Measurements from ENCODE around the gene CAMK4. TPM values are rescaled to one million over a fixed set of nuclear protein-coding genes. Genes with fewer than 3 reads are reported as not detected.

The CAMK4 gene
- total and polyA plus RNA-seq, 2 of the 8 experiments (the other 6 are each of a cell fraction or from before 2014, with no cell fraction given) = 1.8 to 8.3 TPM

- H2BK12ac ChIP-seq (ENCODE audit: low read depth, low read length) = no peak overlapping the region
- H3K4me1 ChIP-seq (replicated peaks in 1 of 4; ENCODE audit: control insufficient read depth in 3 of 4, insufficient read depth in 4 of 4, low read length in 3 of 4) = no peaks in the 10 kb centered on the region
- no peak overlapping the region for H3K56ac ChIP-seq (replicated peaks; ENCODE audit: insufficient read length, low read depth, low read length)
- DNase-seq (ENCODE audit: low read depth in 1 of 2, low spot score in 2 of 2) (no peak), FAIRE-seq (no peak)
- H3K79me2 ChIP-seq (ENCODE audit: control insufficient read depth in 1 of 2, insufficient read depth in 2 of 2, low read length in 2 of 2) = peaks cover 0 to 5% of the 10 kb centered on the region in 2 experiments; a peak in 1 of 4 replicates
- H3K9me3 ChIP-seq (ENCODE audit: insufficient read depth in 2 of 2, low read depth in 1 of 2, low read length in 1 of 2) = no peaks in the 10 kb centered on the region
- H3K4me3 ChIP-seq (ENCODE audit: extremely low read depth in 1 of 4, insufficient read depth in 2 of 4, low read depth in 3 of 4, low read length in 4 of 4) = no peak overlapping the region
- H2BK120ac ChIP-seq (replicated peaks; ENCODE audit: low read depth, low read length) = no peak overlapping the region
- H3K9ac ChIP-seq (replicated peaks in 1 of 4; ENCODE audit: extremely low read depth in 1 of 4, low read depth in 3 of 4, low read length in 3 of 4) = no peak overlapping the region
- H4K20me1 ChIP-seq (replicated peaks in 1 of 2; ENCODE audit: control insufficient read depth in 1 of 2, insufficient read depth in 2 of 2, low read length in 2 of 2) = peaks cover 0 to 2% of the 10 kb centered on the region in 2 experiments
- CTCF ChIA-PET (ENCODE audit: partially characterized antibody) = interaction anchor here (1.0 kb wide), 1 partner anchor 37 kb away, joined by 3 read pairs; no protein-coding TSS in a partner anchor
- no peak overlapping the region for H3K23ac ChIP-seq (ENCODE audit: insufficient read length)
- no peak overlapping the region for H4K91ac ChIP-seq (replicated peaks; ENCODE audit: insufficient read length, low read length)
- WGBS, 2 experiments (ENCODE audit: extremely low coverage in 1 of 2, insufficient coverage in 1 of 2, insufficient read length in 1 of 2, insufficient replicate concordance in 2 of 2, low coverage in 1 of 2, low lambda C conversion rate in 2 of 2, missing lambda C conversion rate in 1 of 2) = 93% methylated on average over 1 of the region's 1 CpG; no CpG with 5 or more reads in 1 of the 2 experiments
- H3K4ac ChIP-seq (replicated peaks; ENCODE audit: insufficient read length, low read depth, low read length) = no peak overlapping the region
- H3K27me3 ChIP-seq (replicated peaks in 1 of 4; ENCODE audit: control insufficient read depth in 3 of 4, extremely low read depth in 1 of 4, insufficient read depth in 3 of 4, low read length in 3 of 4) = no peaks in the 10 kb centered on the region
- no peak overlapping the region for H2AK5ac ChIP-seq (ENCODE audit: low read depth, low read length)
- H2BK20ac ChIP-seq (ENCODE audit: low read length) = no peak overlapping the region
- no peak overlapping the region for H2BK15ac ChIP-seq (ENCODE audit: low read length)
- H3K36me3 ChIP-seq (ENCODE audit: control insufficient read depth in 2 of 4, insufficient read depth in 4 of 4, low read length in 3 of 4) = peaks cover 2 to 62% (median 23%) of the 10 kb centered on the region in 4 experiments; a peak in 6 of 8 replicates
- no peak overlapping the region for H3K14ac ChIP-seq (ENCODE audit: insufficient read length)
- no peak overlapping the region for H4K8ac ChIP-seq (ENCODE audit: extremely low read depth, insufficient read depth, low read length)
- H3K27ac ChIP-seq (ENCODE audit: low read depth, low read length) = no peak overlapping the region
- no peaks in the 10 kb centered on the region for H3K23me2 ChIP-seq (ENCODE audit: low read depth, low read length)
- no peak overlapping the region for H3K4me2 ChIP-seq (ENCODE audit: insufficient read depth in 1 of 2, low read depth in 2 of 2, low read length in 2 of 2)
- H4K5ac ChIP-seq (ENCODE audit: insufficient read length, low read depth, low read length) = no peak overlapping the region
- no peak overlapping the region for H3K18ac ChIP-seq (ENCODE audit: extremely low read depth, low read length)
- no peak overlapping the region for H2BK5ac ChIP-seq (ENCODE audit: low read depth, low read length)
- POLR2A ChIA-PET (ENCODE audit: partially characterized antibody) = no interaction called here
- H2AFZ ChIP-seq (ENCODE audit: low read length) = no peak overlapping the region
- H3K79me1 ChIP-seq (ENCODE audit: low read depth, low read length) = no peaks in the 10 kb centered on the region
- no peak for TF ChIP-seq CTCF (IDR thresholded peaks at IDR 0.05; ENCODE audit: control extremely low read depth in 1 of 3, insufficient read depth in 1 of 3, low read depth in 1 of 3, low read length in 3 of 3)
- TF ChIP-seq USF2 (IDR thresholded peaks at IDR 0.05; ENCODE audit: low read length) = no peak
- no peak for TF ChIP-seq TEAD4 (IDR thresholded peaks at IDR 0.05; ENCODE audit: low read depth, low read length)
- no peak for TF ChIP-seq JUN (IDR thresholded peaks at IDR 0.05; ENCODE audit: low read depth, low read length)
- TF ChIP-seq HDAC6 (IDR thresholded peaks at IDR 0.05; ENCODE audit: low read depth, low read length) = no peak
- TF ChIP-seq ATF2 (IDR thresholded peaks at IDR 0.05; ENCODE audit: low read length) = no peak
- no peak for TF ChIP-seq POLR2A (IDR thresholded peaks at IDR 0.05; ENCODE audit: control extremely low read depth in 1 of 2, low read depth in 2 of 2, low read length in 2 of 2)
- no peak for TF ChIP-seq SIN3A (conservative IDR thresholded peaks at IDR 0.05 in 1 of 2, IDR thresholded peaks at IDR 0.05 in 1 of 2; ENCODE audit: low read depth in 1 of 2, low read length in 2 of 2)
These were observed 274.2 kb downstream of the CAMK4 start for GRCh38 chr5:111498346-111498745.

All from H1 (cell line).